Left lung (tissue), 14 donors: ENCODE results near the gene PRKN. TPM values are rescaled to one million over a fixed set of nuclear protein-coding genes. Genes with fewer than 3 reads are reported as not detected.

ENCODE experiments used
- ATAC-seq: fragments of 200-7000 bp; cut with Tn5 transposase; one replicate; pipeline ENCODE4 v1.9.1; 2020; ENCODE audit warnings: moderate library complexity
- DNase-seq, 4 donors: peaks; one replicate each; pipeline ENCODE4 v3.0.0-alpha.2; 2013 to 2020
- H3K27ac ChIP-seq, 2 donors: fragments of 200-600 bp; sonication (generic) in 1 of 2; one replicate each; pipeline versions ENCODE4 v1.5.0 to v1.8.0; 2020 to 2021
- H3K27me3 ChIP-seq, 2 donors: fragments of 200-600 bp; sonication (generic) in 1 of 2; one replicate each; pipeline versions ENCODE4 v1.5.0 to v1.8.0; 2020 to 2021
- H3K36me3 ChIP-seq, 2 donors: fragments of 200-600 bp; sonication (generic) in 1 of 2; one replicate each; pipeline versions ENCODE4 v1.5.0 to v1.8.0; 2020 to 2021
- H3K4me1 ChIP-seq, 2 donors: fragments of 200-600 bp; one replicate each; pipeline ENCODE4 v1.8.0; 2021
- H3K4me3 ChIP-seq, 2 donors: fragments of 200-600 bp; sonication (generic) in 1 of 2; one replicate each; pipeline versions ENCODE4 v1.5.0 to v1.8.0; 2020 to 2021; ENCODE audit warnings: mild to moderate bottlenecking in 1 of 2
- H3K9me3 ChIP-seq, 2 donors: fragments of 200-600 bp; sonication (generic) in 1 of 2; one replicate each; pipeline versions ENCODE4 v1.5.0 to v1.8.0; 2020 to 2021
- intact Hi-C, 2 donors: fragments of 100-400 bp; cut with DNase I; formaldehyde crosslinking; loops; one replicate each; pipeline versions ENCODE4 v1.11.2 to v1.14.2; 2022
- long read RNA-seq, 12 donors: library from polyadenylated mRNA in 2 of 12; unstranded in 2 of 12; transcript quantifications; one replicate each; pipeline ENCODE4 v2.0.0 and lab custom pipeline, GENCODE V29; 2019 to 2026
- polyA plus RNA-seq, 6 donors: library from polyadenylated mRNA; unstranded; fragments of 120-200 nt; gene quantifications; one replicate each; pipeline ENCODE4 v1.2.1, GENCODE V29; 2013; ENCODE audit not compliant: insufficient read length in 6 of 6
- total RNA-seq, 2 donors: library from RNA; stranded (reverse); fragmentation: NEBNext Ultra II Directional; extraction: Animal tissue kit (Norgen Biotek cat#: 25700); gene quantifications; one replicate each; pipeline ENCODE4 v1.2.1, GENCODE V29; 2021
- TF ChIP-seq, protein P1 (sequence below), 2 donors: fragments of 200-600 bp; sonication (generic) in 1 of 2; IDR thresholded peaks; one replicate each; pipeline versions ENCODE4 v1.5.0 to v1.8.0; 2021; ENCODE audit warnings: antibody characterized with exemption in 2 of 2
- donor health status: DM: no; HTN: yes; CAD: no.
- donor health status: DM: no; HTN: no; CAD: no.

PRKN gene
- total RNA-seq (1 to 10 TPM; 2.1 to 4.3 TPM), polyA plus RNA-seq (1 to 10 TPM; 1.9 to 3.7 (median 2.5) TPM)
- long read RNA-seq, donor 1: 0 reads
- long read RNA-seq, donor 2: 0 reads
- long read RNA-seq, donor 3, partial matches to known transcripts: 0 of 2 reads
- long read RNA-seq, donor 3, other reads (novel, unspliced or antisense): 0 of 2 reads
- long read RNA-seq, donor 4: 0 reads
- long read RNA-seq, donor 5: 0 reads
- long read RNA-seq, donor 6: 0 reads
- long read RNA-seq, donor 7, partial matches to known transcripts: 0 of 1 reads
- long read RNA-seq, donor 7, other reads (novel, unspliced or antisense): 0 of 1 reads
- long read RNA-seq, donor 8, partial matches to known transcripts: 0 of 1 reads
- long read RNA-seq, donor 8, other reads (novel, unspliced or antisense): 0 of 1 reads
- long read RNA-seq, donor 9: 0 reads
- long read RNA-seq, donor 10: 0 reads
- long read RNA-seq, donor 11, partial matches to known transcripts: 0 of 2 reads
- long read RNA-seq, donor 11, other reads (novel, unspliced or antisense): 0 of 2 reads
- long read RNA-seq, donor 12: 0 reads

DNA sequence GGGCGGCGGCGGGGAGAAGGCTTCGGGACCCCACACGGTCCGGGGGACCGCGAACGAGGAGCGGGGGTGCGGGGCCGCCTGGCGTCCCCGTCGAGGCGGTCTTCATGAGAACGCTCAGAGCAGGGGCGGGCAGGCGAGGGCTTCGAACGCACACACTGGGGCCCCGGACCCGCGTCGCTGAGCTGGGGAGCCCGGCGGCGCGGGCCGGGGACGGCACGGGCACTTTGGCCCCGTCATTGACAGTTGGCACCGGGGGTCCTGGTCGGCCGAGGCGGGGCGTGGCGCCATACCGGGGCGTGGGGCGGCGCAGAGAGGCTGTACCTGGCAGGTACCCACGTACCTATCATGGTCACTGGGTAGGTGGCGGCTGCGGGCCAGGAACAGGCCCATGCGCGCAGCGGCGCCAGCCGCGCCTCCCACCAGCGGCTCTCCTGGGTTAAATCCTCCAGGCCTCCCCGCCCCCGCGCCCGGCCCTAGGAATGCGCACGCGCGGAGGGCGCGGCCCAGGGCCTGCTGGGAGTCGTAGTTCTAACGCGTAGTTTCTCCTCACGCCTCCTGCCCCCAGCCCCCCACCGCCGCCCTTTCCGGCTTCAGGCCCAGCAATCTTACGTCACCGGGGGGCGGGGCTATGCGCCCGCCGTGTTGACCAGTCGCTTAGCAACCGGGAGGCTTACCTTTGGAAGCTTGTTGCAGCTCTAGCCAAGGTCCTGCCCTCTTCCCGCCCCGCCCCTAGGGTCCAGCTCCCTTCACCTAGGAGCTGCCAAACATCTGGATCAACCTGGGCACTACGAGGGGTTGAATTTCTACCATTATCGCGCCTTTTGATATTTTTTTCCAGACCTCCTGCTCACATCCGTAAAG is at the start of gene PRKN, which contains the start of gene PACRG:
Gene PRKN, minus strand, starts transcription at position 445 of the 861 bp plus-strand sequence.
Gene PACRG, plus strand, starts transcription at position 653 of the 861 bp plus-strand sequence.
- no peaks in the 10 kb centered on the region for H3K27me3 ChIP-seq
- ATAC-seq (peak; percentile 99), DNase-seq (peak; percentile 97 to 99 (median 98))
- intact Hi-C loops: no loop called here
- peak within 1 kb of the TSS; percentile 71 to 83 for H3K4me3 ChIP-seq
- no peaks in the 10 kb centered on the region for H3K36me3 ChIP-seq
- no peaks in the 10 kb centered on the region for H3K9me3 ChIP-seq
- H3K27ac ChIP-seq: peak within 1 kb of the TSS; percentile 78 to 86
- TF ChIP-seq, protein P1, sequence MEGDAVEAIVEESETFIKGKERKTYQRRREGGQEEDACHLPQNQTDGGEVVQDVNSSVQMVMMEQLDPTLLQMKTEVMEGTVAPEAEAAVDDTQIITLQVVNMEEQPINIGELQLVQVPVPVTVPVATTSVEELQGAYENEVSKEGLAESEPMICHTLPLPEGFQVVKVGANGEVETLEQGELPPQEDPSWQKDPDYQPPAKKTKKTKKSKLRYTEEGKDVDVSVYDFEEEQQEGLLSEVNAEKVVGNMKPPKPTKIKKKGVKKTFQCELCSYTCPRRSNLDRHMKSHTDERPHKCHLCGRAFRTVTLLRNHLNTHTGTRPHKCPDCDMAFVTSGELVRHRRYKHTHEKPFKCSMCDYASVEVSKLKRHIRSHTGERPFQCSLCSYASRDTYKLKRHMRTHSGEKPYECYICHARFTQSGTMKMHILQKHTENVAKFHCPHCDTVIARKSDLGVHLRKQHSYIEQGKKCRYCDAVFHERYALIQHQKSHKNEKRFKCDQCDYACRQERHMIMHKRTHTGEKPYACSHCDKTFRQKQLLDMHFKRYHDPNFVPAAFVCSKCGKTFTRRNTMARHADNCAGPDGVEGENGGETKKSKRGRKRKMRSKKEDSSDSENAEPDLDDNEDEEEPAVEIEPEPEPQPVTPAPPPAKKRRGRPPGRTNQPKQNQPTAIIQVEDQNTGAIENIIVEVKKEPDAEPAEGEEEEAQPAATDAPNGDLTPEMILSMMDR (IDR thresholded peaks at IDR 0.05): no peak
- no peaks in the 10 kb centered on the region for H3K4me1 ChIP-seq

DNA sequence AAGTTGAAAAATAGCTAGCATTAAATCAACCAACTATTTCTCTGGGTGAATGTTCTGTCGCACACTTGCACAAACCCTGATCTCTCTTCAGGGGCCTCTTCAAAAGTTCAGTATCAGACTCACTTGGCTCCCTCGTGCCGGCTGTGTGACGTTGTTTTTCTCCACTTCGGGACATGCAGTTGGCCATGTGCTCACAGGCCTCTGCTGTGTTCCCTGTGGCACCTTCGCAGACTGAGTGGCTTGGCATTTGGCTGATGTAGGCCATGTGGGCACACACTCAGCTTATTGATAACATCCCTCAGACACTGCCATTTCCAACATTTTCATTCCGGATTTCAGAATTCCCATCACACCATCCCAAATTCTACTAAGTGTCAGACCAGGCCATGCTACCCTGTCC is 49.5 kb upstream of the PRKN start:
- Histone ChIP-seq H3K9me3 (peaks cover 0 to 29% of the 10 kb centered on the region in 2 donors), H3K36me3 (no peaks in the 10 kb centered on the region), H3K4me1 (no peaks in the 10 kb centered on the region), H3K27me3 (no peaks in the 10 kb centered on the region), H3K27ac (no peak overlapping the region), H3K4me3 (no peak overlapping the region)
- ATAC-seq: no peak
- no peak for DNase-seq
- TF ChIP-seq, protein P1 (IDR thresholded peaks at IDR 0.05): no peak
- intact Hi-C loops: no loop called here

DNA sequence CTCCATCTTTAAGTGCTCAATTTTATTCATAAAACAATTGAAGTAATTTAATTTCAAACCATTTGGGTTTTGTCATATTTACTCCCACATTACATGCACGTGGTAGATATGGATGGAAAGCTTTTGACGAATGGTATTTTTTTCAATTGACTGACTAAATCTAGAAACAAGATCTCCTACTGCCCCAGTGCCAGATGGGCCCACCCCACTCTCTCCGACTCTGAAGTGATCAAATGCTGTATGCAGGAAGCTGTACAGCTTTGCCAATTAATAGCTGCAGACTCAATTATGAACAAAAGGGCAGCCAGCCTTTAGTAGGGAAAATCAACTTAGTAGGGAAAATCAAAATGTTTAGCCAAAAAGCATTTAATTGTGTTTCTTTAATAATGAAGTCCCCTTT is 46.4 kb upstream of the PRKN start:
- Histone ChIP-seq H3K27ac (no peak overlapping the region), H3K4me1 (no peaks in the 10 kb centered on the region), H3K9me3 (peaks cover 0 to 6% of the 10 kb centered on the region in 2 donors), H3K27me3 (no peaks in the 10 kb centered on the region), H3K36me3 (no peaks in the 10 kb centered on the region), H3K4me3 (no peak overlapping the region)
- DNase-seq (no peak), ATAC-seq (no peak)
- intact Hi-C loops: no loop called here
- TF ChIP-seq, protein P1 (IDR thresholded peaks at IDR 0.05): no peak

DNA sequence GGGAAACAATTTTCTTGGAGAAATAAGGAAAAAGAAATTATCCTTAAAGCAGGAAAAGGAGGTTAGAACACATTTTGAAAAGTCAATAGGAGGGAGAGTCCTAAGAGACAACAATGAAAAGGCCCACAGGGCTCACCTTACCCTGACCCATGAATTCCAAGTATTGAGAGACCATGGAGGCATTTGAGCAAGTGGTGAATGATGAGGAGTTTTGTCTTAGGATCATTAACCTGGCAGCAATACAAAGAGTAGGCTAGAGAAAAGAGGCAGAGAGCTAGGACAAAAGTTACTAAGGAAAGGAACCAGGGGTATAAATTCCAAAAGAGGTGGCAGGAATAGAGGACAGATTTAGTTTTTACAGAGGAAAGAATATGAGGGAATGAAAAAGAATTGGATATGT is 44.9 kb upstream of the PRKN start:
- no peaks in the 10 kb centered on the region for H3K4me1 ChIP-seq
- no peak for ATAC-seq
- H3K9me3 ChIP-seq: peaks cover 0 to 3% of the 10 kb centered on the region in 2 donors
- TF ChIP-seq, protein P1 (IDR thresholded peaks at IDR 0.05): no peak
- H3K27me3 ChIP-seq: no peaks in the 10 kb centered on the region
- H3K36me3 ChIP-seq: no peaks in the 10 kb centered on the region
- intact Hi-C loops: no loop called here
- no peak for DNase-seq
- no peak overlapping the region for H3K27ac ChIP-seq
- H3K4me3 ChIP-seq: no peak overlapping the region
